ENCODE measurements around the gene PROC.
"Not testable (repeated sequence)": the region's sequence is repeated elsewhere in the genome, so short reads cannot be mapped to it uniquely, and the experiment has no call there.

PROC gene

GRCh38 chr2:127429291-127429690 lies 11.1 kb downstream of the PROC start:
- no peak for DNase-seq

DNA sequence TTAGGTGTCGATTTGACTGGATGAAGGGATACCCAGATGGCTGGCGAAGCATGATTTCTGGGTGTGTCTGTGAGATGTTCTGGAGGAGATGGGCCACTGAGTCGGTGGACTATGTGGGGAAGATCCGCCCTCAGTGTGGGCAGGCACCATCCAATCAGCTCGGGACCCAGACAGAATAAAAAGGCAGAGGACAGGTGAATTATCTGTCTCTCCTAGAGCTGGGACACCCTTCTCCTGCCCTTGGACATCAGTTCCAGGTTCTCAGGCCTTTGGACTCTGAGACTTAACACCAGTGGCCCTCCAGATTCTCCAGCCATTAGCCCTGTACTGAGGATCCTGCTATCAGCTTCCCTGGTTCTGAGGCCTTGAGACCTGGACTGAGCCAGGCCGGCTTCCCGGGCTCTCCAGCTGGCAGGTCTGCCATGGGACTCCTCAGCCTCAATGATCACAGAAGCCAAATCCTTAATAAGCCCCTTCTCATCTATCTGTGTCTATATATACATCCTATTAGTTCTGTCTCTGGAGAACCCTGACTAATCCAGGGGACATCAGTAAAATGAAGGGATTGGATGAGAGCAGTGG lies 11.7 kb downstream of the PROC start:
- no peak for DNase-seq

GRCh38 chr2:127431408-127432023 lies 13.3 kb downstream of the PROC start:
- no peak for DNase-seq

GRCh38 chr2:127434515-127434914 lies 16.3 kb downstream of the PROC start:
- DNase-seq = no peak

GRCh38 chr2:127437056-127437455 lies 18.8 kb downstream of the PROC start:
- no peak for DNase-seq

DNA sequence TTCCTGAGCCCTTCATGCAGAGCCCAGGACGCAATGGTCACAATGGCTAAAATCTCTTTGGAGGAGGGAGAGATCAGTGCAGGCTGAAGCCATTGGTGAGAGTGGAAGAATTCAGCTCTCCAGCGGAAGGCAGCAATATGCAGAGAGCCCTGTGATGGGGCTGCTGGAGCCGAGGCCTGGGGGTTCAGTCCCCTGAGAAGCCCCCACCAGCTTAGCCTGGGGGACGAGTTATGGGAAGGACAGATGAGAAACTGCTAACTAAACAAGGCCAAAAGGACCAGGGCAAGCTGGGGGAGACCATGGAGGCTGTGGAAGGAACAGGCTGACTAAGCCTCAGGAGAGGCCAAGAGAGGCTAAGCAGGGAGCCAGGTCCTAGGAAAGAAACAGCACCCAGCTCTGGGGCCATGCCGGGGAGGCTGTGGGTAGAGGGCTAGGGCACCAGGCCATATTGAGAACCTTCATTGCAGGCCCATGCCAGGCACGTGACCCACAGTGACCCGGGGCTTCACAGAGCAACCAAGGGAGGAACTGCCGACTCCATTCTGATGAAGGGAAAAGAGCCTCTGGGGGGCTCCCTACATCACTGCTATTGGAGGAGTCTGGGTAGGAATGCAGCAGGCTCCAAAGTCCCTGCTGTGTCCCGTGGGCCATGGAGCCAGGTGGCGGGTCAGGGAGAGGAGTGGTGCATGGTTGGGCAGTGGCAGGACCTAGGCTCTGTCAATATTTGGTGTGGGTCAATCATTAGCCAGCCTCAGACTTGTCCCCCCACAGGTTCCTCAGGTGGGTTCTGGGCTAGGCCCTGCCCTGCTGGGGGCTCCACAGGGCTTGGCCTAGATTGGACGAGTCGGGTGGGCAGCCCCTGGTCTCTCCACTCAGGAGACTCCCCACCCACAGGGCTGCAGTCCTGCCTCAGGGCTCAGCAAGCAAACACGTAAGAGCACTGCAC lies 19.8 kb downstream of the PROC start:
- no peak for DNase-seq

GRCh38 chr2:127439343-127439742 lies 21.1 kb downstream of the PROC start:
- DNase-seq = no peak

DNA sequence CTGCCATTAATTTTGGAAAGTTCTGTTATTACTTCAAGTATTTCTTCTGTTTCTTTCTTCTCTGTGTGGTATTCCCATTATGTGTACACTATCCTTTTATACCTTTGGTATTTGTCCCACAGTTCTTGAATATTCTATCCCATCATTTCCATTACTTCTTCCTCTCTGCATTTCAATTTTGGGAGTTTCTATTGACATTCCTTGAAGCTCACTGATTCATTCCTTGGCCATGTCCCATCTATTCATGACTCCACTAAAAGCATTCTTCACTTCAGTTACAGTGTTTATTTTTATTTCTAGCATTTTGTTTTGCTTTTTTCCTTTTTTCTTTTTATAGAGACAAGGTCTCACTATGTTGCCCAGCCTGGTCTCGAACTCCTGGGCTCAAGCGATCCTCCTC lies 30.3 kb downstream of the PROC start:
- no peak for DNase-seq

GRCh38 chr2:127449414-127449813 lies 31.2 kb downstream of the PROC start:
- DNase-seq = no peak

DNA sequence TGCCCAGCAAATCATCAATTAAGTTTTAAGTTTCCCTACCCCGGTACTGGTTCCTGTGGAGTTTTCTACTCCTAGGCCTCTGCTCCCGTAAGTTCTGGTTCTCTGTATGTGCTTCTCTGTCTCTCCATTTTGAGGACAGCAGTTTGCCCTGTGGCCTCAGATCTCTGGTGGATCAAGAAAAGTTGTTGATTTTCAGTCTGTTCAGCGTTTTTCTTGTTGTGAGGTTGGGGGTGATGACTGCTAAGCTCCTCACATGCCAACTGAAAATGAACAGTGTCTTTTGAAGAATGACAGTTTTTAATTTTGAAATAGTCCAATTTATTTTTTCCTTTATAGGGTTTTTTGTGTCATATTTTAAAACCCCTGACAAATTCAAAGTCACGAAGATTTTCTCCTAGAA lies 31.7 kb downstream of the PROC start:
- DNase-seq = no peak

GRCh38 chr2:127451981-127452380 lies 33.8 kb downstream of the PROC start:
- no peak for DNase-seq

- DNase-seq = not testable (repeated sequence)
Observed at GRCh38 chr2:127452423-127452822, 34.2 kb downstream of the PROC start.

DNA sequence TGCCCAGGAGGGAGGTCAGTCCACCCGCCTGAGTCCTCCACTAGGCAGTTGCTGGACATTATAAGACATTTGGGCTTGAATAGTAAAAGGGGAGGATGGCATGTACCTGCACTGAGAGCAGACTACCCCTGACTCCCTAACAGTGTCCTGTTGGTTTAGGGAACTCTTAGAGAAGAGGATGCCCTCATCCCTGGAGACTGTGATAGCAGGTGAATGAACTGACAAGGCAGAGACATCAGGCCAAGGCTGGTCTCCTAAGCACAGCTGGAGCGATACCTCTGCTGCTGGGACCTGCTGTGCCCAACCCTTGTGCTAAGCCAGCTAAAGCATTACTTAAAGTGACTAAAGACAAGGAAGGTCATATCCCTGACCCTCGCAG lies 34.8 kb downstream of the PROC start:
- no peak for DNase-seq

GRCh38 chr2:127453392-127454171 lies 35.4 kb downstream of the PROC start:
- no peak for DNase-seq

- no peak for DNase-seq
Observed at GRCh38 chr2:127454595-127455565, 36.7 kb downstream of the PROC start.

- no peak for DNase-seq
Observed at GRCh38 chr2:127455566-127456493, 37.6 kb downstream of the PROC start.

- no peak for DNase-seq
Observed at GRCh38 chr2:127456960-127457359, 38.7 kb downstream of the PROC start.

DNA sequence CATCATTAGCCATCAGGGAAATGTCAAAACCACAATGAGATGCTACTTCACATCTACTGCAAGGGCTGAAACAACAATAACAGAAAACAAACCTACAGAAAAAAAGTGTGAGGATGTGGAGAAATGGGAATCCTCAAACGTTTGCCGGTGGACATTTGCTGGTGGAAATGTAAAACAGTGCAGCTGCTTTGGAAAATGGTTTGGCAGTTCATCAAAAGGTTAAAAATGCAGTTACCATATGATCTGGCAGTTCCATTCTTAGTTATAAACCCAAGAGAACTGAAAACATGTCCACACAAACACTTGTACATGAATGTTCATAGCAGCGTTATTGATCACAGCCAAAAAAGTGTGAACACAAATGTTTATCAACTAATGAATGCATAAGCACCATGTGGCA lies 44.2 kb downstream of the PROC start:
- no peak for DNase-seq

GRCh38 chr2:127463155-127463991 lies 45.1 kb downstream of the PROC start:
- peak; percentile 5 for DNase-seq
